HUDEP-2 (cell line): ENCODE measurements around the gene NTM.

Experiments
- DNase-seq, 76 experiments: peaks; one replicate each; lab custom pipeline; 2025; ENCODE audit not compliant: unreplicated experiment in 76 of 76; lab: John Stamatoyannopoulos, UW

The NTM gene

DNA sequence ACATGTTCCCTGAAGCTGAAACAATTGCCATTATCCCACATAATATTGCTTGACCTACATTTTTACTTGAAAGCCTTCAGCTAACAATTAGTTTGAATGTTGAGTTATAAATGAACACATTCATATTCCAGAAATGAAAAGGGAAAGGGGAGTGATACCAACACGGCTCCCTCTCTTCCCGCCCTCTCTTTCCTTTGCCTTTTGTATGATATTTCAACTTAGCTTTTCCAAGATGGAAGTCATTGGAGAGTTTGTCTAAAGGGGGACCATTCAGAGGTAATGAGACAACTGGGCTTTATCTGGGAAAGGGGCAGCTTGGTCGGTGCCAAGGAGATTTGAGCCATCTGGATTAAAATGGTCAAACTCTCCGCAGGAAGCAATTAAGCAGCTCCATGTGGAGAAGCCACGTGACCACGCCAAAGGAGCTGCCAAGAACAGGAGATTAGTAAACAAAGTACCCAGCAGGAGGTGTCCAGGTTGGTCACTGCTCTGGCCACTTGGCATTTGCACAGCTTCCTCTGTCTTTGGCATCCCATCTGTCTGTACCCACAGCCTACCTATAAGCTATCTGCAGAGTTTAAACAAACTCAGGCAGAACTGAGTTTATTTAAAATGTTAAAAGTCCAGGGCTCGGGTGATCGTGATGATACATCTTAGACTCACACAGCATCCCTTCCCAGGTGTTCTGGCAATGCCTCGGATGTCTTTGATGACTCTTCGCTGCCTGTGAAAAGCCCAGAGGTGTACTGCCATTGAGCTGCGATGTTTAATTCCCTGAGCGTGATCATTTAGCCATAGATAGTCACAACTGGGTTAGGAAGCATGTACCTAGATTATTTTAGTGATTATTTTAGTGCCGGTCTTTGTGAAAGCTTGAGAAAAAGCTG is 735.9 kb downstream of the NTM start:
- no peak for DNase-seq

GRCh38 chr11:132111316-132111715 is 740.9 kb downstream of the NTM start:
- DNase-seq, result no peak

GRCh38 chr11:132111838-132112237 is 741.4 kb downstream of the NTM start:
- no peak for DNase-seq

DNA sequence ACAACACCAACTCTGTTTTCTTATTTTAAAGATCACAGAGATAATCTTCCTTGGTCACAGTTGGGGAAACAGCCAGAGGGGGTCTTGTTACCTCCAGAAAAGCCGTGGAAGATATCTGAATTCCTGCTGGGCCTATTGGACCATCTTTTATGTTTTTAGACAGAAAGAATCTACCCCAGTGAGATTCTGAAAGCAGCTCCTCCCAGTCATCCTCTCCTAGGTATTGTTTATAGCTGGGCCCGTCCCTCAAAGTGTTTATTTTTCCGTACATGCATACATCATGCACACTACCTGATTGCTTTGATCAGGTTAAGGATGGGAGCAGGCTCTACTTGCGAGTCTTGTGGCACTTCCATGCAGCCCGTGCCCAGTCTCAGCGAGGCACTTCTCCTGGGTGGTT is 742.4 kb downstream of the NTM start:
- DNase-seq, result no peak

- DNase-seq, result peak in 12 of 76 experiments; percentile 1 to 38 (median 4)
Observed at GRCh38 chr11:132114185-132114584, 743.8 kb downstream of the NTM start.

DNA sequence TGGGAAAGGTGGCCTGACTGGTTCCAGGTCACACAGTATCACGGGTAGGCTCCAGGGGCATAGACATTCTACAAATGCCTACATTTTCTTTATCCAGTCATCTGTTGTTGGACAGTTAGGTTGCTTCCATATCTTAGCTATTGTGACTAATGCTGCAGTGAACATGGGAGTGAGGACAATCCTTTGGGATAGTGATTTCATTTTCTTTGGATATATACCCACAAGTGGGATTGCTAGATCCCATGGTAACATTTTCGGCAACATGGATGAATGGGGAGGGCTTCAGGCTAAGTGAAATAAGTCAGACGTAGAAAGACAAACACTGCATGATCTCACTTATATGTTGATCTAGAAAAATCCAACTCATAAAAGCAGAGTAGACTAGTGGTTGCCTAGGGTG is 744.3 kb downstream of the NTM start:
- no peak for DNase-seq

GRCh38 chr11:132115454-132115853 is 745.0 kb downstream of the NTM start:
- DNase-seq, result no peak

- no peak for DNase-seq
Observed at GRCh38 chr11:132116516-132116915, 746.1 kb downstream of the NTM start.

DNA sequence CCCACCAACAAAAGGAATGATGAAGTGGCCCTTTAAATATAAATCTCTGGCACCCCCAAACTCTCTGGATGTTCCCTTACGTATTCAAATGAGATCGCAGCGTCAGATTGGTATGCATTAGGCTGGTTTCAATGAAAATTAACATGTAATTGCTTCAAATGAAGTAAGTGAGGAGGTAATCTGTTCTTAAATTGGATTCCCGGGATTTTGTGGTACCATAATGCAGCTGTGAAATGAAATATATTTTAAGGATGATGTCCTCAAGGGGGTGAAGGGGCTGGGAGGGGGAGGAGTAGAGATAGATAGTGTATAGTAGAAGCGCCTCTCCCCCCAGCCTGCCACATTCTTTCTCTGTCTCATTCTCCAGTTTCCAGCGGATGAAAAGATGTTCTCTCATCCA is 748.2 kb downstream of the NTM start:
- DNase-seq, result no peak

DNA sequence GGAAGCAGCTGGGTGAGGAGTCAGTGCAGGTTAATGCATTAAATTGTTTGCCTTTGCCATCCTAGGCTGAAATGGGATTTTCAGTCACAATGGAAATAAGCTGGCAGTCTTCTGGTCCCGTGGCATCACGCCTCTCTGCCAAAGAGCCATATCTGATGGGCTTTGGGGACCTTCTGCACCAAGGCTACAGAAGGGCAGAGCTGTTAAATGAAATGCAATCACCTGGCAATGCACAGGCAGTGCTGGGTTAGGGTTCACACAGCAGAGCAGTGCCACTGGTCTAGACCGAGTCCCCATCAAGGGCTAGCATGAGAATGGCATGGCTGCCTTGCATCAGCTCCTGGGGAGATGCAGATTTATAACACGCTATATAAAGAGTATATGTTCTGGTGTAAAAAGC is 749.2 kb downstream of the NTM start:
- DNase-seq, result no peak

- DNase-seq, result no peak
Observed at GRCh38 chr11:132122735-132123134, 752.3 kb downstream of the NTM start.

- DNase-seq, result no peak
Observed at GRCh38 chr11:132123449-132123848, 753.0 kb downstream of the NTM start.

GRCh38 chr11:132123854-132124835 is 753.7 kb downstream of the NTM start:
- no peak for DNase-seq

DNA sequence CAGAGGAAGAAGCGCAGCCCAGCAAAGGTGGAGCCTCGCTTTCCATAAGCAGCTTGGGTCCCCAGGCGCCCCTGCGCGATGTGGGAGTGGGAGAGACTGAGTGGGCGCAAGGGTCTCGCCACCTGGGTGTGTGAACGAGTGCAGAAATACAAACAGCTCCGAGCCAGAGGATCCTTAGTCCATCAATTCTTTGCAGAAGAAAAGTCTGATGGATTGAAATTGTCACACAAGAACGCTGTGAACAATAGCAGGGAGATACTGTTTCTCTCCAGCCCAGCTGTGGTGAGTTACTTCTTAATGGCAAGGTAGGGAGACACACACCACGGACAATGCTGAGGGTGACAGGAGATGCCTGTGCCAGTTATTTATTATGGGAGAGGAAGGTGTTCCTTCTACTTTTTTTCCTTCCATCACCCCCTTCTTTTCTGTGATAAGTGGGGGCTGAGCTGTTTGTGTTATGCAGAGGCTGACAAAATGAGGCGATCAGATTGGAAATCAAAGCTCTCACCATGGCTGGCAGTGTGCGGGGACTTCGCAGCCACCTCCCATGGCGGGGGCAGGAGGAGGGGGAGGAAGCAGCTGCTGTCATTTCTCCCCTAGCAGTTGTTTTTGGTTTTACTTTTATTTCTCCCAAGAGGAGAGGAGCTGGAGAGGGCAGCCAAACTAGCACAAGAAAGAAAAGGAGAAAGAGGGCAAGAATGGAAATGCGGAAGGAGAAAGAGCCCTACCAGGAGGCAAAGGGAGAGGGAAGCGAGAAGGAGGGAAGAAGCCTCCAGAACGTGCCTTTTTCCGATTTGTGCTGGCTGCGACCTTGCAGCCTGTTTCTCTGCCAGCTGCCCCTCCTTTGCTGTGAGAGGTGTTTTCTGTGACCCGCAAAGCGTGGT is 755.8 kb downstream of the NTM start:
- DNase-seq, result no peak

GRCh38 chr11:132126973-132127899 is 756.8 kb downstream of the NTM start:
- peak in 1 of 76 experiments; percentile 1 for DNase-seq

DNA sequence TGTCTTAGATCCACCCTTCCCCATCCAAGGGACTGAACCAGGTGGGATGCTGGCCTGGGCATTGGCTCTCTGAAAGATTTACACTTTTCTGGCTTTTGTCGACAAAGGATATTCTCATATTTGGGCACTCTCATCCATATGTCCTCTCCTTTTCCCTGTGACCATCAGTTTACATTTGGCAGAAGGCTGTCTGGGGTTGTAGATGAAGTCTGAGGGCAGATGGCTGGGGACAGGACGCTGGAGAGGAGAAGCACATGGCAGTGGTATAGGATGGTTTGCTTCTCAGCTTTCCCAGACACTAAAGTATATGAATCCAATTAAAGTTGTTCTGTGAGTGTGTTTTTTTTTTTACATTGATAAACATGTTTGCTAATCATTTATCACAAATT is 757.5 kb downstream of the NTM start:
- no peak for DNase-seq

GRCh38 chr11:132131047-132131446 is 760.6 kb downstream of the NTM start:
- DNase-seq, result no peak

DNA sequence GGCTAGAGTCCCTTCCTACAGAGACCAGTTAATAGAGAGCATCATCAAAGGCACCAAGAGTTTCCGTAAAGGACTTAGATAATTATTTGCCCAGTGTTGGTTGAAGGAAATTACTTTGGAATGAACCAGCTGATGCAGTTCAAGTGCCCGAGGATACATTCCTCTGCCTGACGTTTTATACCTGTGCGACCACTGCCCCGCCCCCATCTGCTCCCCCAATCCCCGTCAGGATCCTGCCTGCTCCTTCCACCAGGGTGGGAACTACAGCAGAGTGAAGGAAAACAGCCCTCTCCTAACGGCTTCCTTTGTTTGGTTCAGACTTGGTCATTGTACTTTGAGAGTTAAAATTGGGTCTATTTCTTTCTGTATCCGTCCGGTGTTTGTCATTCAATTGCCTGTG is 761.5 kb downstream of the NTM start:
- no peak for DNase-seq

DNA sequence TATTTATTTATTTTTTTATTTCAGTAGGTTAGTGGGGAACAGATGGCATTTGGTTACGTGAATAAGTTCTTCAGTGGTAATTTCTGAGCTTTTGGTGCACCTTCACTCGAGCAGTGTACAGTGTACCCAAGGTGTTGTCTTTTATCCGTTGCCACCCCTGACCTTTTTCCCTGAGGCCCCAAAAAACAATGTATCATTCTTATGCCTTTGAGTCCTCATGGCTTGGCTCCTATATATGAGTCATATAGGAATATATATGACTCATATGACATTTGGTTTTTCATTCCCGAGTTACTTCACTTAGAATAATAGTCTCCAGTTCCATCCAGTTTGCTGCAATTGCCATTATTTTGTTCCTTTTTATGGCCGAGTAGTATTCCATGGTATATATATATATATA is 763.9 kb downstream of the NTM start:
- DNase-seq, result no peak
